T1000 (cell line): ENCODE data around the gene ZNF41.

ENCODE experiments used
- DNase-seq: peaks from one replicate; lab custom pipeline; 2025; ENCODE audit warnings: mixed read lengths; lab: John Stamatoyannopoulos, UW

ZNF41 gene

GRCh38 chrX:47489507-47490275, 6.7 kb upstream of the ZNF41 start:
- DNase-seq, result no peak

- no peak for DNase-seq
Measured at GRCh38 chrX:47484885-47485284, 1.9 kb upstream of the ZNF41 start.

GRCh38 chrX:47483306-47484268, 565 bp upstream of the ZNF41 start:
- no peak for DNase-seq

- DNase-seq, result no peak
Measured at GRCh38 chrX:47482065-47482511, 934 bp downstream of the ZNF41 start.

- DNase-seq, result no peak
Measured at GRCh38 chrX:47481160-47481559, 1.9 kb downstream of the ZNF41 start.

- DNase-seq, result no peak
Measured at GRCh38 chrX:47480576-47480975, 2.4 kb downstream of the ZNF41 start.

- DNase-seq, result no peak
Measured at GRCh38 chrX:47475476-47475875, 7.5 kb downstream of the ZNF41 start.

GRCh38 chrX:47467106-47467505, 15.9 kb downstream of the ZNF41 start:
- no peak for DNase-seq

- no peak for DNase-seq
Measured at GRCh38 chrX:47460561-47460960, 22.5 kb downstream of the ZNF41 start.

GRCh38 chrX:47458528-47458927, 24.5 kb downstream of the ZNF41 start:
- no peak for DNase-seq

- no peak for DNase-seq
Measured at GRCh38 chrX:47456080-47456479, 26.9 kb downstream of the ZNF41 start.

GRCh38 chrX:47452112-47452511, 30.9 kb downstream of the ZNF41 start:
- DNase-seq, result no peak

- DNase-seq, result no peak
Measured at GRCh38 chrX:47448165-47448806, 34.7 kb downstream of the ZNF41 start.

GRCh38 chrX:47447607-47448006, 35.4 kb downstream of the ZNF41 start:
- DNase-seq, result no peak

- no peak for DNase-seq
Measured at GRCh38 chrX:47446971-47447370, 36.1 kb downstream of the ZNF41 start.

- DNase-seq, result no peak
Measured at GRCh38 chrX:47446431-47446830, 36.6 kb downstream of the ZNF41 start.

GRCh38 chrX:47430925-47431324, 52.1 kb downstream of the ZNF41 start:
- DNase-seq, result no peak

- DNase-seq, result no peak
Measured at GRCh38 chrX:47422444-47422843, 60.6 kb downstream of the ZNF41 start.

GRCh38 chrX:47420962-47421361, 62.1 kb downstream of the ZNF41 start:
- DNase-seq, result no peak

- no peak for DNase-seq
Measured at GRCh38 chrX:47420265-47420664, 62.8 kb downstream of the ZNF41 start.

GRCh38 chrX:47413179-47413594, 69.8 kb downstream of the ZNF41 start:
- no peak for DNase-seq
